Amygdala (tissue), 56 donors: ENCODE measurements around the gene PTPRN2.
"Not testable (repeated sequence)": the region's sequence is repeated elsewhere in the genome, so short reads cannot be mapped to it uniquely, and the experiment has no call there.

ENCODE experiments used
- DNase-seq, 56 donors: peaks; one replicate each; lab custom pipeline; 2025; lab: John Stamatoyannopoulos, UW

The PTPRN2 gene

DNA sequence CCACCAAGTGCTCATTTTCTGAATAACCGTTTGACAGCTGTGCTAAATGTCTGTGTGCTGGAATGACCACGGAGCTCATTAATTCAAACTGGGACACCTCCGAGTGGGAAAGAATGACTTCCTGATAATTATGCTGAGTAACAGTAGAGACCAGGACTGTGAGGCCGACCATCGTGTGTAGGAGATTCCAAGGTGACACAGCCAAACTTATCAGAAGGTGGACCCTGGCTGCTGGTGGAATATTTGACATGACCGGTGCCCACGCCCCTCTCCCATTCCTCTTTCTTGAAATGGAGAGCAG lies 400.0 kb downstream of the PTPRN2 start:
- DNase-seq: no peak

DNA sequence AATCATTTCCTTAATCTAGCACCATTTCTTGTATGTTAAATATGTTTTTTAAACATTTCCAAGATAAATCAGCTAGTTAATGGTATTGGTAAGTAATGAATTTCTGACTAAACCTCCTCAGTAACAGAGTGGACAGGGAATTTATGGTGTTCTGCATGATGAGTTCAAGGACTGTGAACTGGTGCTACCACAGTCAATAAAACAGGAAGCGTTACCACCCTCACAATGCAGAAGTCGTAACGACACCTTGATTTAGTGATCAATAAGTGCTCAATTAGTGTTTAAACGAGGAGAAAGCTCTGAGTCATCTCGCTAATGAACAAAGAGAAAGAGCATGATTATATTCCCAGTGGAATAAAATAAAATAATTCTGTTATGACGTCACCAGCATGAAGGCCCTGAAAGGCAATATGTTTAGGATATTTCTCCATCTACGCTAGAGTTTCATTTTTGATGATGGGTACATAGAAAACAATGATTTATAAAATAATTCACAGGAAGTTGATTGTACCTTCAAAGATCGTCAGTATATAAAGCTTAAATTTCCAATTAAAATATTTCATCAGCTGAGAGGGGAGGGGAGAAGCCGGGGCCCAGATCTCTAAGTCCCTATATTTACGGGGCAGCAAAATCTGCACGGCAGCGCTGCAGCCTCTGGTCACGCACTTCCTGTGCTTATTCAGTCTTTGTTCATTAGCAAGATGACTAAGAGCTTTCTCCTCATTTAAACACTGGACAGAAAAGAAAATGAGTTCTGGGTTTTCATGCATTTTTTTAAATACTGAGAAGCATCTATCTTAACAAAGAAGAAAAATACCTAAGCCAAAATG lies 400.5 kb downstream of the PTPRN2 start:
- DNase-seq: no peak

DNA sequence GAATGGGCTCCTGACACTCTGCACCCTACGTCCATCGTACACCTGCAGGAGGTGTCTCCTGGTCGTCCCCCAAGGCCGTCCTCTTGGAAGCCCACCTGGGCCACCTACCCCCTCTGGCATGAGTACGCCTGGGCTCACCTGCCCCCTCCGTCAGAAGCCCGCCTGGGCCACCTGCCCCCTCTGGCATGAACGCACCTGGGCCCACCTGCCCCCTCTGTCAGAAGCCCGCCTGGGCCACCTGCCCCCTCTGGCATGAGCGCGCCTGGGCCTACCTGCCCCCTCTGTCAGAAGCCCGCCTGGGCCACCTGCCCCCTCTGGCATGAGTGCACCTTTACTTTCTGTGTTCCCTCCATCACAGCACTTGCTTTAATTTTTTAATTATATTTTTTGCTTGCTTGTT lies 401.2 kb downstream of the PTPRN2 start:
- DNase-seq: no peak

DNA sequence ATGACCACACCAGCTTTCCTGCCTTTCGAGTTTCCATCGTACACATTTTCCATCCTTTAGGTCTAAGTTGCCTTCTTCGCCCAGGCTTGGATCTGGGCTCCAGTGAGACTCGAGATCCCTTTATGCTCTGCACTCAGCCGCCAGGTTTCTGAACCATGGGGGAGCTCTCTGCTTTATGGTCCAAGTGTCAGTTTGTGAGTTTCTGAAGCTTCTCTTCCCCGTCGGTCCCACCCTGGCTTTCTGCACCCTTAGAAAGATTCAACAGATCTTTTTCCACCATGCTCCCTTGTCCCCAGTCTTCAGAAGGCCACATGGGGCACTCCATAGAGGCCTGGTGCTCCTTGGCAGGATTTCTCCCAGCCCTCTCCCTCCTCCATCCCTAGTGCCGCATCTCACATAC lies 402.0 kb downstream of the PTPRN2 start:
- no peak for DNase-seq

DNA sequence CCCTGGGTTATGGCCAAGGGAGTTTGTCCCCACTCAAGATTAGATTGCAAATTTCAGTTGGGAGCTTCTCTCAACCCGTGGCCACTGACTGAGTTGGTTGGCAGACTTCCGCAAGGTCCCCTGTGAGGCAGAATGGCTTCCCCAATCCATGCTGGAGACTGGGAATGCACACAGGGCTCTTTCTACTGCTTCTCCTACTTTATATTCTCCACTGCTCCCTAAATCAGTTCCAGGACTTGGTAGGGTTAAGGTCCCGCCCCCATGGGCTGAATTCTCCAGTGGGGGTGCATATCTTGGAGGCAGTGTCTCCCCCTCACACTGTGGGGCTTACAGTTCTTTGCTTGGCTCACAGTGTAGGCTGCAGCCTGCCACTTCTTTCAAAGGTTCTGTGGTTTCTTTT lies 404.2 kb downstream of the PTPRN2 start:
- no peak for DNase-seq

DNA sequence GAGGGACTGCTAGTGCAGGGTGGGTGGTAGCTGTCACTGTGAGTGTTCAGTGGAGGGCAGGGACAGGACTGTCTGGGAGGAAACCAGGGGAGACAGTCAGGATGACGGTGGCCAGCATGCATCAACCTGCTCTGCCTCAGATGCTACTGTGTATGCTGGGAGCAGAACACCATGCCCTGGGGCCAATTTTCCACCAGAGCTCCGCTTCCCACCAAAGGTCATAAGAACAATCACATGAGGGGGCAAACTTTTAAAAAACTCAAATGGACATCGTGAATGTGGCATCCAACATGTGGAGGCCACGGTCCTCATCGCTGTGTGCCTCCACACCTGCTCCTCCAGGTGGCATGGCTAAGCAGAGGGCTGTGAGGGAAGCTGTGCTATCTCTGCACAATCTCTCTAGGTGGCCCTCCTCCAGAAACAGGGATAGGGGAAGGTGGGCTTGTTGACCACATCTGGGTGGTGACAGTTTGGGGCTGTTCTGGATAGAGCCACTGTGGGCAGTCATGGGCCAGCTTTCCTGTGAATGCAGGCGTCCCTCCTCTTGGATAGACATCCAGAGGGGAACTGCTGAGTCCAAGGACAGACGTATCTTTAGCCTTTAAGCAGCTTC lies 411.0 kb downstream of the PTPRN2 start:
- DNase-seq: no peak

DNA sequence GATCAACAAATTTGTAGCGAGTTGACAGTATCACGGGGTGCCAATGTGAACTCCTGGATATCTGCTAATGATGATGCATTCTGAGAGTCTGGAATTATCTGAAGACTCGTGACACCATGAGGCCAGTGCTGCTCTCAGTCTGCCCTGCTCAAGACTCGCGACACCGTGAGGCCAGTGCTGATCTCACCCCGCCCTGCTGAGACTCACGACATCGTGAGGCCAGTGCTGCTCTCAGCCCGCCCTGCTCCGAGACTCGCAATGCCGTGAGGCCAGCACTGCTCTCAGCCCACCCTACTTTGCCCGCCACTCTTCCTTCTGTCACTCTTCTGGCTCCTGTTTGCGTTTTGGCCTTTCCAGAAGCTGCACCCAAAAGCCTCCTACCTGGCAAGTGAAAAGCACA lies 411.8 kb downstream of the PTPRN2 start:
- DNase-seq: no peak

DNA sequence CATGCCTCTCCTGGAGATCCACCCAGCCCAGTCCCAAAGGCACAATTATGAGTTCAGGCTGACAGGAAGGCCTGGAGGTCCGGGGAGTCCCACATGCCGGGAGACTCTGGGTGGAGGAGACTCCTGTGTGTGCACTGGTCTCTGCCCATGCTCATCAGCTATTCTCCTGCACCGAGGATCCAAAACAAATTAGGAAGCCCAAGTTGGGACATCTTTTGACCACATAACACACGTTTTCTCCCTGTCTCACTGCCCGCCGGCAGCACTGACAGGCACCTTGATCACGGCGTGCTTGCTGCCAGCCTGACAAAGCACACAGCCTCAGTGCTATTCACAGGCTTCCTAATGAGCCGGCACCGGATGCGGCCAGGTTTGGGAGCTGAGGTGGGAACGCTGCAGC lies 412.7 kb downstream of the PTPRN2 start:
- no peak for DNase-seq

DNA sequence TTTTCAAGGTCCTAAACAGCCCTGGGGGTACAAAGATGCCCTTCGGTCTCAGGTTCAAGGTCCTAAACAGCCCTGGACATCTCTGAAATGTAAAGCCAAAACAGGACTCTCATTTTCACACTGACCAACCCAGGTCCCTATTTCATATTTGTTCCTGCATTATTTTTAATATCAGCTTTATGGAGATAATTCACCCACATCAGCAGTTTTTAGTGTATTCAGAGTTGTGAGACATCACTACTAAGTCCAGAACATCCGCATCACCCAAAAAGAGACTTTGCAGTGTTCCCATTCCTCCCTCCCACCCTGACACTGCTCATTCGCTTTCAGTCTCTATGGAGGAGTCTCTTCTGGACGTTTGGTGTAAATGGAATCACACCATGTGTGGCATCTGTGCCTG lies 420.2 kb downstream of the PTPRN2 start:
- DNase-seq: no peak

DNA sequence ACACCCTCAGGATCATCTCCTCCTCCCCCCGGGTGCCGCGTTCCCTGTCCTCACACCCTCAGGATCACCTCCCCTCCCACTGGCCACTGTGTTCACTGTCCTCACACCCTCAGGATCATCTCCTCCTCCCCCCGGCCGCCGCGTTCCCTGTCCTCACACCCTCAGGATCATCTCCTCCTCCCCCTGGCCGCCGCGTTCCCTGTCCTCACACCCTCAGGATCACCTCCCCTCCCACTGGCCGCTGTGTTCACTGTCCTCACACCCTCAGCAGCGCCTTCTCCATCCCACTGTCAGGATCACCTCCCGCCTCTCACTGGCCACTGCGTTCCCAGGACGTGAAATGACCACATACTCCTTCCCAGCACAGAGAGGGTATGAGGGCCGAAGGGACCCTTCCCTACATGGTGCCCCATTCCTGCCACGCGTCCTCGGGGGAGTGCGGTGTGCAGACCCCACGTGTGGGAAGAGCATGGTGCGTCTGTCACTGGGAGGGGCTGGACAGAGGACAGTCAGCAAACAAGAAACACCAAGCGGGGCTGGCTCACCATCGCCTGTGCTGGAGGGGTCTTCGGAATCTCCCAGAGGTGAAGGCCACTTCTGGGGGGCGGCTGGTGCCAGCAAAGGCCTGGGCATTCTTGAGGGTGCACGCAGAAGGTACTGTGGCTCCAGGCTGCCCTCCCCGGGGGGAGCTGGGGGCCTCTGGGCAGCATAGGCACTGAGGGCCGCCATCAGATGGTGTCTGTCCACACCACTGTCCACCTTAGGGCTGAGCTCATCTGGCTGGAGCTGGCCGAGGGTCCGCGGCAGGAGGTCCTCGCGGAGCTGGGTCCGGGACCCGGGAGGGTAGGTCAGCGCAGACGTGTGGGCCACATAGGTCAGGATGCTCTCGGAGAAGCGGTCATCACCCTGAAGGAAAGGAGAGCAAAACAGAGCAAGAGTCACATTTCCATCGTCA lies 421.0 kb downstream of the PTPRN2 start:
- DNase-seq: no peak

DNA sequence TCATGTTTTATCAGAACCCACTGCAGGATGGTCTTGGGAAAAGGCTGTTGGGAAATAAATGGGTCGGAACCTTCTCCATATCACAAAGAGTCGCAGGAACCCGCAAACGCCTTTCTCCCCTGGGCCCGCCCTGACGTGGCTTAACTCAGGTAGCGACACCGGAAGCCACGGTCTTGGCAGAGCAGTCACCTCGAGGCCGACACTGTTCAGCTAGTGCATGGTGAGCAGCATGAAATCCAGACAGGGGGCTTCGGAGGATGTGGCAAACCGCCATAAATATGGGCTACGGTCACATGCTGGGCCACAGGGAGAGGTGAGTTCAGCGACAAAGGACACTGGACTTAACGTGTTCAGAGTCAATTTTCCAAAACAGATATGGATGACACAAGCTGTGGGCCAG lies 421.9 kb downstream of the PTPRN2 start:
- no peak for DNase-seq

DNA sequence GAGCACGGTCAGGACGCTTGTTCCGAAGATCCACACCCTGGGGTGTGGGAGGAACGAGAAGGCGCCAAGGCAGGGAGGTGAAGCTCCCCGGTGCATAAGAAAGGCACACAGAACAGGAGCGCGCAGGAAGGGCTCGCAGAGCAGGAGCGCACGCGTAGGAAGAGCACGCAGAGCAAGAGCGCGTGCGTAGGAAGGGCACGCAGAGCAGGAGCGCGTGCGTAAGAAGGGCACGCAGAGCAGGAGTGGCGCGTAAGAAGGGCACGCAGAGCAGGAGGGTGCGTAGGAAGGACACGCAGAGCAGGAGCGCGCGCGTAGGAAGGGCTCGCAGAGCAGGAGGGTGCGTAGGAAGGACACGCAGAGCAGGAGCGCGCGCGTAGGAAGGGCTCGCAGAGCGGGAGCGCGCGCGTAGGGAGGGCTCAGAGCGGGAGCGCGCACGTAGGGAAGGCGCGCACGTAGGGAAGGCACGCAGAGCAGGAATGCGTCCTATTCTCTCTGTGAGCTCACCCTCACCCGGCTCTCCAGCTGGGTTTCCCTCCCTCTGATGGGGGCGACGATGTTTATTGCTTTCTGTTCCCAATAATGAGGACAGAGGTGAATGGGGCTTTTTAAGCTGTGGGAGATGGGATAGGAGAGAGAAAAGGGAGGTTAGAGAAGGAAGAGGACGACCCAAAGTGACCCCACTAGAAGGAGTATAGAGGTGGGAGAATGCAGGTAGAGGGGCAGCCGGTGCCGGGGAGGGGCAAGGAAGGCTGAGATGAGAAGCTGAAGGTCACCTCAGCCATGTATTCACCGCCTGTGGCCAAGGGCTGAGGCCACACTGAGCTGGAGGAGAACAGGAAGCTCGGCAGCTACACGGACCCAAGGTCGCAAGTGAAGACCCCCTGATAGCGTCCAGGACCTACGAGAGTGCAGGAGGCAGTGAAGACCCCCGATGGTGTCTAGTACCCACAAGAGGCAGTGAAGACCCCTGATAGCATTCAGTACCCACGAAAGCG lies 423.2 kb downstream of the PTPRN2 start:
- DNase-seq: peak in 3 of 56 donors; percentile 35 to 55 (median 51)

DNA sequence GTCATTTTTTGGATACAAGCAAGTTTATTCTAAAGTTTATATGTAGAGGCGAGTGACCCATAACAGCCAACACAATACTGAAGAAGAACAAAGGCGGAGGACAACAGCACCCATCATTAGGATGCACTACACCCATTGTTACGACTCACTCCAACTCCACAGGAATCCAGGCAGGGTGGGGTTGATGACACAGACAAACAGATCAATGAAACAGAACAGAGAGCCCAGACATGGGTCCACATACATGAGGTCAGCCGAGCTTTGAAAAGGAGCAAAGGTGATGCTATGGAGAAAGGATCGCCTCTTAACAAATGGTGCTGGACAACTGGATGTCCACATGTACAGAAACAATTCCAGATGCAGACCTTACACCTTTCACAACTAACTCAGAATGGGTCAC lies 426.4 kb downstream of the PTPRN2 start:
- DNase-seq: no peak

DNA sequence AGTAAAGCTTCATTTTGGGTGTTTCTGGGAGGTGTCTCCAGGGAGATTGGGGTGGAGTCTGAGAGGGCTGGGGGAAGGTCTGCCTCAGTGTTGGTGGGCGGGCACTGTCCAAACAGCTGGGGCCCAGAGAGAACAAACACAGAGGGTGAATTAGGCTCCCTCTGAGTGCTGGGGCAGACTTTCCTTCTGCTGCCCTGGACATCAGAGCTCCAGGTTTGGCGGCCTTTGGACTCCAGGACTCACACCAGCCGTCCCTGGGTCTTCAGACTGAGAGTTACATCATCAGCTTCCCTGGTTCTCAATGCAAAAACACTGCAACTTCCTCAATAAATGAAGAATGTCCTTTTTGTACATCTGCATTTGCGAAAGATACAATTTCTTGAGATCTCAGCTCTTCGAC lies 427.4 kb downstream of the PTPRN2 start:
- DNase-seq: no peak

DNA sequence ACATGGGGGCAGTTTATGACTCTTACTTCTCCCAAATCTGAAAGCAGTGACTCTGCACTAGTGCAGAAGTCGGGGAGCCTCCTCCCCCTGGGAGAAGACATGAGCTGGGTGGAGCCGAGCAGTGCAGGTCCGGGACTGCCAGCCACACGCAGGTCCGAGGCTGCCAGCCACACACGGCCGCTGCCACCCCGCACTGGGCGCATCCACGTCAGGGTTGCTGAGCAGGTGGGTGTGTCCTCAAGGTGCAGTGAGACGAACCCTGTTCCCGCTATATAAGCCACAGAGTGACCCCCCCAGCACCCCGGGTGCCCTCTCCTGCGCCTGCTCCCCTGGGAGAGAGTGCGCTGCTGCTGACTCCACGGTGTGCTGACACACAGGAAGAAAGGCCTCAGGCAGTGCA lies 430.2 kb downstream of the PTPRN2 start:
- DNase-seq: no peak

DNA sequence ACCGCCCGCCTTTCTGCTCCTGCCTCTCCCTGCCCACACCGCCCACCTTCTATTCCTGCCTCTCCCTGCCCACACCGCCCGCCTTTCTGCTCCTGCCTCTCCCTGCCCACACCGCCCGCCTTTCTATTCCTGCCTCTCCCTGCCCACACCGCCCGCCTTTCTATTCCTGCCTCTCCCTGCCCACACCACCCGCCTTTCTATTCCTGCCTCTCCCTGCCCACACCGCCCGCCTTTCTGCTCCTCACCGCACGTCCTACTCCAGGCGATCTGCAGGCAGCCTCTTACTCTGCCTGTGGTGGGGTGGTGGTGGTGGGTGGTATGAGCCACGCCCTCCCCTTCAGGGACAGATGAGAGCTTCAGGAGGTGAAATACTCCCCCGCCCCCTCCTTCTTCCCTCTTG lies 436.4 kb downstream of the PTPRN2 start:
- not testable (repeated sequence) for DNase-seq

DNA sequence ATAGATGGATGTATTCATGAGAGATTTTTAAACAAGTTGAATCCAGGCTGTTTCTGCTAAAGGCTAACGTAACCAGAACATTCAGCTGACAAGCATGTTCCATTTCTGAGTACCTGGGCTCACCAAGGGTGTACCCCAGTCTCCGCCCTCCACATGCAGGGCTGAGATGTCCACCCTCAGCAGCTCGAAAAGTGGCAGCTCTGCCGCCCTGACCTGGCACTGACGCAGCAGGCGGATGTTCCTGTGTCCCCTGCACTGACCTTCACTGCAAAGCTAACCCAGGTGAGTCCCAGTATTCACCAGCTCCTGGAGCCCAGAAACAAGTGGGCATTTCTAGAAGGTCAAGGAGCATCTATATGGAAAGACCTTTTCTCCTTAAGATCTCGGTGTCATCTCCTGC lies 437.4 kb downstream of the PTPRN2 start:
- no peak for DNase-seq

DNA sequence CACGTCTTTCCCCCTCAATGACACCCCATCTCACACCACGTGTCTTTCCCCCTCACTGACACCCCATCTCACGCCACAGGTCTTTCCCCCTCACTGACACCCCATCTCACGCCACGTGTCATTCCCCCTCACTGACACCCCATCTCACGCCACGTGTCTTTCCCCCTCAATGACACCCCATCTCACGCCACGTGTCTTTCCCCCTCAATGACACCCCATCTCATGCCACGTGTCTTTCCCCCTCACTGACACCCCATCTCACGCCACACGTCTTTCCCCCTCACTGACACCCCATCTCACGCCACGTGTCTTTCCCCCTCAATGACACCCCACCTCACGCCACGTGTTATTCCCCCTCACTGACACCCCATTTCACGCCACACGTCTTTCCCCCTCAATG lies 440.2 kb downstream of the PTPRN2 start:
- not testable (repeated sequence) for DNase-seq

DNA sequence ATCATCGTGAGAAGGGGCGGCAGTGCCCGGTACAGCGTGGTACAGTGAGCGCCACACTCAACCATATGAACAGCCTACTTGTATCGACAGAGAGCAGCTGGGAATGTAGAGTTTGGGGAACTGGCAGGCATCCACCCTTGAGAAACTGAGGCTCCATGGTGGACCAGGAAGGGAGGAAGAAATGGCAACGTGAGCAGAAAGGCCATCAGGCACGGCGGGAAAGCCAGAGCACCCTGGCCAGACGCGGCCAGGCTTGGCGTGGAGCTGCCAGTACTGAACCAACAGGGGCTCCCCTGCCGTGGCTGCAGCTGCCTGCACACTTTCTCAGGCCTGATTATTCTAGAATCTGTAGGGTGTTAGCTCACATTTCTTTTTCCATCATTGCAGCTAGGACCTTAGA lies 442.3 kb downstream of the PTPRN2 start:
- no peak for DNase-seq
